Activated T-cell treated with anti-CD3 and anti-CD28 coated beads, Interleukin-2, amount 50 U/mL, for 72 hours (primary cell): ENCODE data around the gene SLC7A6OS. TPM values are rescaled to one million over a fixed set of nuclear protein-coding genes. Genes with fewer than 3 reads are reported as not detected.

Experiments used
- ATAC-seq, 2 donors: fragments of 150-1000 bp; cut with Tn5 transposase; replicated peaks in 1 of 2; 2 replicates each; pipeline ENCODE4 v1.10.0; 2021; ENCODE audit warnings: moderate library complexity in 2 of 2, mild to moderate bottlenecking in 1 of 2
- DNase-seq, 2 donors: peaks; one replicate each; pipeline ENCODE4 v3.0.0; 2021 to 2022; ENCODE audit warnings: mixed read lengths in 1 of 2
- H3K27ac Mint-ChIP-seq: one replicate; pipeline ENCODE4 v1.8.0; 2022; ENCODE audit warnings: mild to moderate bottlenecking, moderate library complexity, mixed read lengths
- H3K27me3 Mint-ChIP-seq: one replicate; pipeline ENCODE4 v1.8.0; 2022; ENCODE audit warnings: low read depth, mixed read lengths
- H3K36me3 Mint-ChIP-seq, 2 donors: one replicate each; pipeline ENCODE4 v1.8.0; 2022; ENCODE audit warnings: mixed read lengths in 2 of 2, mild to moderate bottlenecking in 1 of 2; ENCODE audit not compliant: insufficient read depth in 2 of 2
- H3K4me1 Mint-ChIP-seq: one replicate; pipeline ENCODE4 v1.8.0; 2022; ENCODE audit warnings: low read depth, mixed read lengths
- H3K4me3 Mint-ChIP-seq, 2 donors: one replicate each; pipeline ENCODE4 v1.8.0; 2022; ENCODE audit warnings: mild to moderate bottlenecking in 2 of 2, mixed read lengths in 2 of 2, moderate library complexity in 2 of 2
- H3K9me3 Mint-ChIP-seq, 2 donors: one replicate each; pipeline ENCODE4 v1.8.0; 2022; ENCODE audit warnings: mixed read lengths in 2 of 2
- total RNA-seq, 2 donors: library from RNA; stranded (reverse); gene quantifications; one replicate each; pipeline ENCODE4 v1.2.3, GENCODE V29; 2022

Gene SLC7A6OS
- total RNA-seq, 2 donors from 2014 or later, result 21.9 to 25.8 TPM

DNA sequence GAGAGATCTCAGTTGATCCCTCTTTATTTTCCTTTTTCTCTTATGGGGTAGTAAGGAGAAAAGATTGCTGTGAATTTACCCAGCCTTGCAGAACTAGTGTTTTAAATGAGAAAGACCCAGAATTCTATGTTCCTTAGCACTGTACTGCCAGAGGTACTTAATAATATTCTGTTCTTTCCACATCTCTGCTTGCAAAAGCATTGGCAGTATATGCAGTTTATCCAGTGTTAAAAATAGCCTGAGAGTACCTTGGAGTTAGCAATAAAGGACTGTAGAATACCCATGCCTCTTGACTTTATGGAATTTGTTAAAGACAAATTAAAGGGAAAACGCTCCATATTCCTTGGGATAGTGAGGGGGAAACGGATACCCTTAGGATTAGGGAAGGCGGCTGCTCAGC is 34.5 kb downstream of the SLC7A6OS start:
- Mint-ChIP-seq H3K9me3 (no peaks in the 10 kb centered on the region), H3K4me1 (peaks cover 76% of the 10 kb centered on the region)
- ATAC-seq, result peak in 1 of 2 donors; percentile 2

GRCh38 chr16:68275611-68276191 is 35.0 kb downstream of the SLC7A6OS start:
- peak; percentile 55 to 66 for DNase-seq
- no peaks in the 10 kb centered on the region for H3K27me3 Mint-ChIP-seq
- peak; percentile 89 to 90 for ATAC-seq
- no peaks in the 10 kb centered on the region for H3K9me3 Mint-ChIP-seq
- peaks cover 76% of the 10 kb centered on the region for H3K4me1 Mint-ChIP-seq
- peaks cover 12 to 35% of the 10 kb centered on the region in 2 donors for H3K36me3 Mint-ChIP-seq
- H3K27ac Mint-ChIP-seq, result peak overlapping the region; percentile 95
- peak overlapping the region; percentile 42 to 53 for H3K4me3 Mint-ChIP-seq

More for the DNA sequence above, 34.5 kb downstream of the SLC7A6OS start:
- H3K27ac Mint-ChIP-seq, result peak overlapping the region; percentile 95
- no peaks in the 10 kb centered on the region for H3K27me3 Mint-ChIP-seq
- no peak for DNase-seq
- H3K4me3 Mint-ChIP-seq, result peak overlapping the region; percentile 42 to 53
- peaks cover 12 to 33% of the 10 kb centered on the region in 2 donors for H3K36me3 Mint-ChIP-seq

- DNase-seq (no peak), ATAC-seq (no peak)
- Mint-ChIP-seq H3K36me3 (peaks cover 12 to 30% of the 10 kb centered on the region in 2 donors), H3K27me3 (no peaks in the 10 kb centered on the region), H3K4me1 (peaks cover 80% of the 10 kb centered on the region), H3K4me3 (peak overlapping the region; percentile 78 to 84), H3K9me3 (no peaks in the 10 kb centered on the region), H3K27ac (peak overlapping the region; percentile 88)
These were observed 36.3 kb downstream of the SLC7A6OS start for GRCh38 chr16:68274441-68274840.

GRCh38 chr16:68273896-68274295 is 36.9 kb downstream of the SLC7A6OS start:
- peaks cover 15 to 33% of the 10 kb centered on the region in 2 donors for H3K36me3 Mint-ChIP-seq
- H3K4me3 Mint-ChIP-seq, result peak overlapping the region; percentile 78 to 84
- no peaks in the 10 kb centered on the region for H3K9me3 Mint-ChIP-seq
- no peaks in the 10 kb centered on the region for H3K27me3 Mint-ChIP-seq
- no peak for DNase-seq
- H3K27ac Mint-ChIP-seq, result peak overlapping the region; percentile 88
- H3K4me1 Mint-ChIP-seq, result peaks cover 81% of the 10 kb centered on the region
- ATAC-seq, result no peak

GRCh38 chr16:68273459-68273858 is 37.3 kb downstream of the SLC7A6OS start:
- peak overlapping the region; percentile 95 for H3K27ac Mint-ChIP-seq
- H3K4me1 Mint-ChIP-seq, result peaks cover 84% of the 10 kb centered on the region
- no peak for ATAC-seq

GRCh38 chr16:68272507-68273209 is 38.1 kb downstream of the SLC7A6OS start:
- DNase-seq (peak in 1 of 2 donors; percentile 24), ATAC-seq (no peak)
- Mint-ChIP-seq H3K9me3 (no peaks in the 10 kb centered on the region), H3K4me3 (peak overlapping the region; percentile 78 to 84), H3K4me1 (peaks cover 92% of the 10 kb centered on the region), H3K27me3 (no peaks in the 10 kb centered on the region), H3K36me3 (peaks cover 15 to 31% of the 10 kb centered on the region in 2 donors), H3K27ac (peak overlapping the region; percentile 95)

More at GRCh38 chr16:68273459-68273858, 37.3 kb downstream of the SLC7A6OS start:
- Mint-ChIP-seq H3K27me3 (no peaks in the 10 kb centered on the region), H3K4me3 (peak overlapping the region; percentile 78 to 84), H3K36me3 (peaks cover 15 to 33% of the 10 kb centered on the region in 2 donors), H3K9me3 (no peaks in the 10 kb centered on the region)
- DNase-seq, result no peak

DNA sequence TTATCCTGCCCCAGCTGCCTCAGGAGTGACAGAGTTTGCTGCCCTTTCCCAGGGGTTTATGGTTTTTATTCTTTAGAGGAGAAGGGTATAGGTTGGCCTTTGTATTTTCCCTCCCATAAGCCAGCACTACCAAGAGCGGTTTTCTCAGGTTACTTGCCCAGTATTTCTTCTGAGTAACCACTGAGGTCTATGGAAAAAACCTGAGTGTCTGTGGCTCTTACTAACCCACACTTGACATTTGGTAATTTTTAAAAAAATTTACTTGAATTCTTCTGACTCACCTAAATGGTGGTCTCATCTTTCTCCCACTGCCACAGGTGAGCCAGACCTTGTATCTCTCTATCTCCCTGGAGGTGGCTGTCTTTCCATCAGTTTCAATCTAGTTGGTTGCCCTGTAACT is 40.4 kb downstream of the SLC7A6OS start:
- peak; percentile 66 to 75 for ATAC-seq
- Mint-ChIP-seq H3K27ac (peak overlapping the region; percentile 86), H3K4me1 (peaks cover 95% of the 10 kb centered on the region), H3K36me3 (peaks cover 15 to 32% of the 10 kb centered on the region in 2 donors), H3K4me3 (peak overlapping the region; percentile 59 to 75), H3K27me3 (no peaks in the 10 kb centered on the region), H3K9me3 (no peaks in the 10 kb centered on the region)
- peak in 1 of 2 donors; percentile 35 for DNase-seq

- H3K4me1 Mint-ChIP-seq, result peaks cover 92% of the 10 kb centered on the region
- ATAC-seq, result peak in 1 of 2 donors; percentile 22
These were observed 41.0 kb downstream of the SLC7A6OS start for GRCh38 chr16:68269793-68270192.

GRCh38 chr16:68267612-68268405 is 42.9 kb downstream of the SLC7A6OS start:
- Mint-ChIP-seq H3K4me3 (peak overlapping the region; percentile 68 to 77), H3K4me1 (peaks cover 84% of the 10 kb centered on the region), H3K27me3 (no peaks in the 10 kb centered on the region), H3K36me3 (peaks cover 5 to 21% of the 10 kb centered on the region in 2 donors), H3K27ac (peak overlapping the region; percentile 94), H3K9me3 (no peaks in the 10 kb centered on the region)
- no peak for ATAC-seq
- DNase-seq, result no peak

More at GRCh38 chr16:68269793-68270192, 41.0 kb downstream of the SLC7A6OS start:
- Mint-ChIP-seq H3K9me3 (no peaks in the 10 kb centered on the region), H3K27ac (peak overlapping the region; percentile 86), H3K4me3 (peak overlapping the region; percentile 59 to 75), H3K27me3 (no peaks in the 10 kb centered on the region), H3K36me3 (peaks cover 15 to 33% of the 10 kb centered on the region in 2 donors)
- DNase-seq, result no peak

DNA sequence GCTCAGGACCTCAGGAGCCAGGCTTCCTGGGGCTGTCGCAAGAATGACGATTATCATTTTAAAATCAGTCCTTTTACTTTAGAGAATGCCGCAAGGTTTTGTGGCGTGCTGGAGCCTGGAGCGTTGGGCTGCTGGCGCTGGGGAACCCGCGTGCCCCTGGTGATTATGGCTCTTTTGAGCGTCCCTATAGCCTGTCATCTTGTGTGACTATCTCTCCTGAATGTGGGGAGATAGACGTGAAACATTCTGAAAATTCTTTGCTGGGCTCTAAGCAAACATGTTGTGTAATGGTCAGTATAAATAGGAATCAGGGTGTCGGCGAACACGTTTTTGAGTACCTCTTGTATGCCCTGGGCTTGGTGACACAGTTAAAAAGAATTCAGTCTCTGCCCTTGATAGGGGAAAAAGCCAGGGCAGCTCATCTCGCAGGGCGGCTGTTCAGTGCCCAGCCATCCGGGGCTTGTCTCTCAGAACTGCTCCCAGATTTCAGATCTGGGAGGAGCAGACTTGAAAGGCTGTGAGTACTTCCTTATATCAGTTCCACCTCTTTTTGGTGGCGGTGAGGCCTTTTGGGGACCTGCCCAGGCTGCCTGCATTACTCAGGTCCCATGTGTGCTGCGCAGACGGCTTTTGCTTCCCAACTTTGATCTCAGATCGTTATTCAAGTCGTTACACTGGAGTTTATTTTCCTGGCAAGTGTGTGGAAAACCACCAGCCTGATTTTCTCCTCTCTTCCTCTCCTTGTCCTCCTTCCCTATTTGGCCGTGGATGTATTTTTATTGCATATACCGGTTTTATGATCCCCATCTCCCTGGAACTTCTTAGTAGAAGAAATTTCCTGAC is 45.4 kb downstream of the SLC7A6OS start:
- peaks cover 73% of the 10 kb centered on the region for H3K4me1 Mint-ChIP-seq
- peak; percentile 14 to 18 for ATAC-seq
- H3K27me3 Mint-ChIP-seq, result no peaks in the 10 kb centered on the region
- H3K27ac Mint-ChIP-seq, result peak overlapping the region; percentile 90
- H3K4me3 Mint-ChIP-seq, result peak overlapping the region; percentile 90 to 93
- DNase-seq, result peak; percentile 51
- H3K36me3 Mint-ChIP-seq, result peaks cover 5 to 14% of the 10 kb centered on the region in 2 donors
- no peaks in the 10 kb centered on the region for H3K9me3 Mint-ChIP-seq

DNA sequence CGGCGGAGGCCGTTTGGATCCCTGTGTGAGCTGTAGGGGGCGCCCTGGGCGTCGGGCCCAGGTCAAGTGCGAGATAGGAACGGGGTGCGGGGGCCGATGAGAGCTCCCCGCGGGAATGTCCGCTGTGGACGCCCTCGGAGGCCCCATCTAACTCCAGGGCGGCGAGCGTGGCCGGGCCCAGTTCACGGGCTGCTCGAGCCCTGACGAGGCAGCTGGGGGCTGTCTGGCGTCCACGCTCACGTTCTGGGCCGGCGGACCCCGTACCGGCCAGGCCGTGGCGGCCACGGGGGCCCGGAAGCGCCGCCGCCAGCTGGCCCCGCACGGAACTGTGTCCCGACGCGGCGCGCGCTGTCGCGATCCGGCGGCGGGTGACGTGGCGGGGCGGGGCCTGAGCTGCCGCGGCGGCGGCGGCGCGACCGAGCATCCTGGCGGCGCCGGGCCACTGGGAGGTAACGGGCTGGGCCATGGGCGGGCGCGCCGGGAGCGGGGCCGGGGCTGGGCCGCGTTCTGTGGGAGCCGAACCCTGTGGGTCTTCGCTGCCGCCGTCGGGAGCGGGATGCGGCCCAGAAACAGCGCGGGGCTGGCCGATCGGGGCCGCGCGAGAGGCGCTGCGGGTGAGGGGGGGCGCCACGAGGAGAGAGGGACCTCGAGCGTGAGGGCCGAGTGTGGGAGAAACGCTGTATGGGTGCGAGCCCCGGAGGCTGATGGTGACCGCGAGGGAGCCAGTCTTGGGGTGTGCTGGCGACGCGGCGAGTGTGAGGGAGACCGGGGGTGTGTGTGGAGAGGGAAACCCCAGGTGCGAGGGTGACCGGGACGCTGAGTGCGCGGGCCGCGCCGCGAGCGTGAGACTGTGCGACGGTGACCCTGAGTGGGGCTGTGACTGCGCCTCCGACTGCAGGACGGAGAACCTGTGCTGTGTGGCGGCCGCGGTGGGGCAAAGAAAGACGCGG is 46.3 kb downstream of the SLC7A6OS start, which contains the start of gene SLC7A6:
SLC7A6 (plus strand) TSS at position 399 of the 950 bp plus-strand sequence. CDS start 10,201 bp downstream, outside the sequence.
- H3K4me3 Mint-ChIP-seq, result peak within 1 kb of the TSS; percentile 90 to 93

More for the DNA sequence above, 46.3 kb downstream of the SLC7A6OS start, which contains the start of gene SLC7A6:
- peak; percentile 89 to 94 for DNase-seq
- peak; percentile 82 for ATAC-seq
- no peaks in the 10 kb centered on the region for H3K9me3 Mint-ChIP-seq
- peaks cover 5 to 13% of the 10 kb centered on the region in 2 donors for H3K36me3 Mint-ChIP-seq
- H3K4me1 Mint-ChIP-seq, result peaks cover 64% of the 10 kb centered on the region
- H3K27ac Mint-ChIP-seq, result peak within 1 kb of the TSS; percentile 97
- no peaks in the 10 kb centered on the region for H3K27me3 Mint-ChIP-seq
